Cerebellar cortex (tissue), 1 donor: ENCODE results near the gene ITPR2.

ENCODE experiments used
- DNase-seq: peaks from one replicate; pipeline ENCODE4 v3.0.0-alpha.2; 2015; ENCODE audit warnings: low spot score

Gene ITPR2

GRCh38 chr12:26754148-26754547 is 78.8 kb downstream of the ITPR2 start:
- no peak for DNase-seq

- DNase-seq, result no peak
Observed at GRCh38 chr12:26751179-26751578, 81.8 kb downstream of the ITPR2 start.

- no peak for DNase-seq
Observed at GRCh38 chr12:26750531-26751175, 82.3 kb downstream of the ITPR2 start.

GRCh38 chr12:26749781-26750180 is 83.2 kb downstream of the ITPR2 start:
- DNase-seq, result no peak

- no peak for DNase-seq
Observed at GRCh38 chr12:26748741-26749431, 84.1 kb downstream of the ITPR2 start.

GRCh38 chr12:26748412-26748740 is 84.6 kb downstream of the ITPR2 start:
- no peak for DNase-seq

GRCh38 chr12:26746121-26746714 is 86.8 kb downstream of the ITPR2 start:
- no peak for DNase-seq

GRCh38 chr12:26744697-26745440 is 88.1 kb downstream of the ITPR2 start:
- DNase-seq, result no peak

GRCh38 chr12:26744042-26744626 is 88.9 kb downstream of the ITPR2 start:
- DNase-seq, result no peak

GRCh38 chr12:26741584-26742227 is 91.3 kb downstream of the ITPR2 start:
- DNase-seq, result no peak

GRCh38 chr12:26740991-26741390 is 92.0 kb downstream of the ITPR2 start:
- DNase-seq, result no peak

- DNase-seq, result no peak
Observed at GRCh38 chr12:26740348-26740747, 92.6 kb downstream of the ITPR2 start.

GRCh38 chr12:26737487-26738030 is 95.4 kb downstream of the ITPR2 start:
- DNase-seq, result no peak

- DNase-seq, result no peak
Observed at GRCh38 chr12:26736563-26737486, 96.2 kb downstream of the ITPR2 start.

- DNase-seq, result no peak
Observed at GRCh38 chr12:26735249-26735639, 97.8 kb downstream of the ITPR2 start.

GRCh38 chr12:26734510-26735248 is 98.3 kb downstream of the ITPR2 start:
- no peak for DNase-seq

- DNase-seq, result no peak
Observed at GRCh38 chr12:26732005-26732908, 100.7 kb downstream of the ITPR2 start.

GRCh38 chr12:26730481-26731350 is 102.3 kb downstream of the ITPR2 start:
- no peak for DNase-seq
